ENCODE data around the gene PPIL1. TPM values are rescaled to one million over a fixed set of nuclear protein-coding genes. Genes with fewer than 3 reads are reported as not detected.
A peak's percentile ranks its signal among the peaks of the same experiment; 100 is the strongest.

PPIL1 gene
- total and polyA plus RNA-seq, 2 of the 13 experiments (the other 11 are each of a cell fraction or from before 2014, with no cell fraction given): 74.2 to 144 TPM

GRCh38 chr6:36885461-36886401 lies 11.1 kb upstream of the PPIL1 start, which contains the start of gene C6orf89 (continued):
- TF ChIP-seq TEF (CRISPR knock-in tag; IDR thresholded peaks at IDR 0.05) (no peak), ZNF761 (CRISPR knock-in tag; conservative IDR thresholded peaks at IDR 0.05) (peak; percentile 88; the same call in 1 of the 2 replicates), CC2D1A (CRISPR knock-in tag; IDR thresholded peaks at IDR 0.05) (peak; percentile 94), PREB (CRISPR knock-in tag; IDR thresholded peaks at IDR 0.05) (no peak), HMG20B (CRISPR knock-in tag; conservative IDR thresholded peaks at IDR 0.05) (peak; percentile 46), ZNF318 (CRISPR knock-in tag; IDR thresholded peaks at IDR 0.05) (peak; percentile 81), ZNF709 (CRISPR knock-in tag; IDR thresholded peaks at IDR 0.05) (peak; percentile 66; the same call in 1 of the 2 replicates), HNRNPLL (IDR thresholded peaks at IDR 0.05; ENCODE audit: low read depth, low read length, poor library complexity, severe bottlenecking) (peak; percentile 38), ZNF354B (CRISPR knock-in tag; IDR thresholded peaks at IDR 0.05) (peak; percentile 18; the same call in 1 of the 2 replicates), HES4 (CRISPR knock-in tag; IDR thresholded peaks at IDR 0.05; ENCODE audit: borderline replicate concordance) (peak; percentile 83; the same call in 1 of the 2 replicates), KLF13 (CRISPR knock-in tag; IDR thresholded peaks at IDR 0.05) (no peak), SIX4 (CRISPR knock-in tag; IDR thresholded peaks at IDR 0.05) (no peak; the same call in 1 of the 2 replicates), ZNF350 (CRISPR knock-in tag; IDR thresholded peaks at IDR 0.05; ENCODE audit: borderline replicate concordance, low read depth) (peak; percentile 98), E2F1 (CRISPR knock-in tag; IDR thresholded peaks at IDR 0.05) (peak; percentile 55; the same call in 1 of the 2 replicates), TEAD3 (CRISPR knock-in tag; optimal IDR thresholded peaks at IDR 0.05; ENCODE audit: borderline replicate concordance) (peak; percentile 77)

All from HepG2 (cell line).